LNCaP clone FGC (cell line): Measurements from ENCODE around the gene SYT9.

Source experiments
- DNase-seq: peaks from one replicate; pipeline ENCODE4 v3.0.0-alpha.2; 2011; ENCODE audit warnings: low read depth
- H3K4me3 ChIP-seq: 2 replicates; pipeline ENCODE4 v1.5.1; 2011; ENCODE audit warnings: mild to moderate bottlenecking, low read depth, low read length, control low read depth
- CTCF ChIP-seq: IDR thresholded peaks from 2 replicates; pipeline ENCODE4 v1.5.1; 2012; ENCODE audit warnings: mild to moderate bottlenecking; ENCODE audit not compliant: control insufficient read depth, insufficient read depth; ENCODE audit errors: extremely low read depth

The SYT9 gene

GRCh38 chr11:7222619-7223018 lies 29.1 kb upstream of the SYT9 start:
- TF ChIP-seq CTCF = no peak
- H3K4me3 ChIP-seq = no peak overlapping the region

GRCh38 chr11:7239877-7240276 lies 11.8 kb upstream of the SYT9 start:
- no peak for DNase-seq
- H3K4me3 ChIP-seq = no peak overlapping the region
- no peak for TF ChIP-seq CTCF

More at GRCh38 chr11:7222619-7223018, 29.1 kb upstream of the SYT9 start:
- no peak for DNase-seq

- no peak overlapping the region for H3K4me3 ChIP-seq
- no peak for DNase-seq
- TF ChIP-seq CTCF = no peak
These were observed 6.4 kb upstream of the SYT9 start for GRCh38 chr11:7245341-7245740.

GRCh38 chr11:7246179-7246578 lies 5.5 kb upstream of the SYT9 start:
- DNase-seq = no peak
- H3K4me3 ChIP-seq = no peak overlapping the region

GRCh38 chr11:7250166-7250565 lies 1.5 kb upstream of the SYT9 start:
- no peak overlapping the region for H3K4me3 ChIP-seq
- no peak for DNase-seq
- no peak for TF ChIP-seq CTCF

More at GRCh38 chr11:7246179-7246578, 5.5 kb upstream of the SYT9 start:
- no peak for TF ChIP-seq CTCF

GRCh38 chr11:7251487-7251835 lies 243 bp upstream of the SYT9 start:
- TF ChIP-seq CTCF = no peak
- H3K4me3 ChIP-seq = peak overlapping the region; percentile 45
- no peak for DNase-seq

- DNase-seq = no peak
- H3K4me3 ChIP-seq = peak overlapping the region; percentile 45
- TF ChIP-seq CTCF = no peak
These were observed 1.0 kb downstream of the SYT9 start for GRCh38 chr11:7252683-7253213.
